NT2/D1 (cell line): ENCODE data around the gene SCYGR2.

Source experiments
- DNase-seq: peaks from one replicate; pipeline ENCODE4 v3.0.0-alpha.2; 2011; ENCODE audit warnings: low read depth, low spot score
- H3K27me3 ChIP-seq: 2 replicates; pipeline ENCODE4 v1.6.0; 2011; ENCODE audit warnings: mild to moderate bottlenecking; ENCODE audit not compliant: insufficient read length, insufficient read depth
- H3K36me3 ChIP-seq: 2 replicates; pipeline ENCODE4 v1.6.1; 2011; ENCODE audit warnings: mild to moderate bottlenecking, low read length, mixed read lengths; ENCODE audit not compliant: insufficient read depth, insufficient read length
- H3K4me1 ChIP-seq: 2 replicates; pipeline ENCODE4 v1.5.1; 2011; ENCODE audit not compliant: insufficient read depth, insufficient read length
- H3K4me3 ChIP-seq: 2 replicates; pipeline ENCODE4 v1.5.1; 2011; ENCODE audit warnings: low read depth; ENCODE audit not compliant: insufficient read length
- H3K9ac ChIP-seq: 2 replicates; pipeline ENCODE4 v1.6.0; 2011; ENCODE audit warnings: low read depth; ENCODE audit not compliant: insufficient read length
- H3K9me3 ChIP-seq: 2 replicates; pipeline ENCODE4 v1.5.1; 2011; ENCODE audit warnings: mild to moderate bottlenecking, low read length; ENCODE audit not compliant: insufficient read depth
- SUZ12 ChIP-seq: IDR thresholded peaks from 2 replicates; pipeline ENCODE4 v1.6.1; 2011; ENCODE audit not compliant: insufficient read length, insufficient read depth; ENCODE audit errors: extremely low read depth
- YY1 ChIP-seq: IDR thresholded peaks from 2 replicates; pipeline ENCODE4 v1.6.1; 2011; ENCODE audit not compliant: insufficient read length, insufficient read depth
- ZNF274 ChIP-seq: IDR thresholded peaks from 2 replicates; pipeline ENCODE4 v1.6.1; 2011; ENCODE audit warnings: mild to moderate bottlenecking, low read depth, low read length

SCYGR2 gene

GRCh38 chr2:227617316-227618230 is 18.9 kb downstream of the SCYGR2 start, which contains the start of gene SCYGR4:
Gene SCYGR4, plus strand, starts transcription at chr2:227617498. Its CDS starts 0 bp downstream, at chr2:227617498.
- no peaks in the 10 kb centered on the region for H3K9me3 ChIP-seq
- peaks cover 3% of the 10 kb centered on the region for H3K27me3 ChIP-seq
- TF ChIP-seq ZNF274 (no peak), YY1 (no peak), SUZ12 (no peak)
- peaks cover 8% of the 10 kb centered on the region for H3K4me1 ChIP-seq
- no peak for DNase-seq
- no peak within 1 kb of the TSS for H3K9ac ChIP-seq
- no peak within 1 kb of the TSS for H3K4me3 ChIP-seq
- H3K36me3 ChIP-seq: no peaks in the 10 kb centered on the region

GRCh38 chr2:227623226-227623625 is 24.5 kb downstream of the SCYGR2 start:
- no peaks in the 10 kb centered on the region for H3K27me3 ChIP-seq
- H3K9me3 ChIP-seq: no peaks in the 10 kb centered on the region
- H3K4me1 ChIP-seq: peaks cover 5% of the 10 kb centered on the region
- H3K9ac ChIP-seq: no peak overlapping the region
- no peaks in the 10 kb centered on the region for H3K36me3 ChIP-seq
- DNase-seq: no peak
- TF ChIP-seq SUZ12 (no peak), YY1 (no peak), ZNF274 (no peak)
- no peak overlapping the region for H3K4me3 ChIP-seq

GRCh38 chr2:227625420-227625819 is 26.7 kb downstream of the SCYGR2 start:
- TF ChIP-seq ZNF274 (no peak), YY1 (no peak), SUZ12 (no peak)
- no peak overlapping the region for H3K4me3 ChIP-seq
- H3K36me3 ChIP-seq: no peaks in the 10 kb centered on the region
- no peaks in the 10 kb centered on the region for H3K9me3 ChIP-seq
- H3K4me1 ChIP-seq: no peaks in the 10 kb centered on the region
- no peak for DNase-seq
- no peak overlapping the region for H3K9ac ChIP-seq
- no peaks in the 10 kb centered on the region for H3K27me3 ChIP-seq

GRCh38 chr2:227626580-227627151 is 28.0 kb downstream of the SCYGR2 start:
- H3K27me3 ChIP-seq: no peaks in the 10 kb centered on the region
- H3K36me3 ChIP-seq: no peaks in the 10 kb centered on the region
- H3K9me3 ChIP-seq: no peaks in the 10 kb centered on the region
- H3K4me3 ChIP-seq: no peak overlapping the region
- DNase-seq: no peak
- TF ChIP-seq ZNF274 (no peak), YY1 (no peak), SUZ12 (no peak)
- no peaks in the 10 kb centered on the region for H3K4me1 ChIP-seq
- H3K9ac ChIP-seq: no peak overlapping the region

GRCh38 chr2:227627769-227628168 is 29.1 kb downstream of the SCYGR2 start:
- no peaks in the 10 kb centered on the region for H3K36me3 ChIP-seq
- H3K9me3 ChIP-seq: no peaks in the 10 kb centered on the region
- H3K27me3 ChIP-seq: no peaks in the 10 kb centered on the region
- no peaks in the 10 kb centered on the region for H3K4me1 ChIP-seq
- TF ChIP-seq SUZ12 (no peak), ZNF274 (no peak), YY1 (no peak)
- no peak overlapping the region for H3K4me3 ChIP-seq
- no peak overlapping the region for H3K9ac ChIP-seq
- DNase-seq: no peak

GRCh38 chr2:227629435-227629834 is 30.7 kb downstream of the SCYGR2 start:
- Histone ChIP-seq H3K4me1 (no peaks in the 10 kb centered on the region), H3K27me3 (no peaks in the 10 kb centered on the region), H3K9me3 (no peaks in the 10 kb centered on the region), H3K36me3 (no peaks in the 10 kb centered on the region), H3K9ac (no peak overlapping the region), H3K4me3 (no peak overlapping the region)
- no peak for TF ChIP-seq ZNF274
- no peak for TF ChIP-seq YY1
- TF ChIP-seq SUZ12: no peak
- DNase-seq: no peak

GRCh38 chr2:227630322-227630721 is 31.6 kb downstream of the SCYGR2 start:
- no peak for TF ChIP-seq ZNF274
- TF ChIP-seq YY1: no peak
- DNase-seq: no peak

More at GRCh38 chr2:227630322-227630721, 31.6 kb downstream of the SCYGR2 start:
- Histone ChIP-seq H3K4me1 (no peaks in the 10 kb centered on the region), H3K27me3 (no peaks in the 10 kb centered on the region), H3K9ac (no peak overlapping the region), H3K9me3 (no peaks in the 10 kb centered on the region), H3K36me3 (no peaks in the 10 kb centered on the region), H3K4me3 (no peak overlapping the region)
